Stomach (tissue), 9 donors: ENCODE results near the gene PEPD. TPM values are rescaled to one million over a fixed set of nuclear protein-coding genes. Genes with fewer than 3 reads are reported as not detected.

Source experiments
- DNase-seq, 2 donors: peaks; one replicate each; pipeline versions ENCODE4 v3.0.0 to v3.0.0-alpha.2; 2013 to 2019
- H3K27ac ChIP-seq, 5 donors: fragments of 200-600 bp in 4 of 5; sonication (generic) in 4 of 5; one replicate each; pipeline ENCODE4 v1.5.1; 2013 to 2019; ENCODE audit warnings: mild to moderate bottlenecking in 1 of 5, moderate library complexity in 1 of 5
- H3K27me3 ChIP-seq, 3 donors: fragments of 200-600 bp; sonication (generic); one replicate each; pipeline ENCODE4 v1.5.1; 2017 to 2019; ENCODE audit warnings: mixed run types in 1 of 3
- H3K36me3 ChIP-seq, 4 donors: fragments of 200-600 bp; sonication (generic); 1 replicate in 3 of 4; 2 replicates in 1 of 4; pipeline ENCODE4 v1.5.1; 2016 to 2019
- H3K4me1 ChIP-seq, 4 donors: fragments of 200-600 bp; sonication (generic); one replicate each; pipeline ENCODE4 v1.5.1; 2016 to 2019
- H3K4me3 ChIP-seq, 4 donors: fragments of 200-600 bp; sonication (generic) in 3 of 4; one replicate each; pipeline ENCODE4 v1.5.1; 2016 to 2019; ENCODE audit warnings: mild to moderate bottlenecking in 1 of 4
- H3K9me3 ChIP-seq, 4 donors: fragments of 200-600 bp; sonication (generic); one replicate each; pipeline ENCODE4 v1.5.1; 2016 to 2019
- CTCF ChIP-seq, 7 experiments: fragments of 450-650 bp in 4 of 7; fragments of 200-600 bp in 3 of 7; sonication (generic) in 3 of 7; IDR thresholded peaks; one replicate each; pipeline ENCODE4 v1.5.1; 2016 to 2019; ENCODE audit warnings: antibody characterized with exemption in 7 of 7, control low read depth in 2 of 7, mild to moderate bottlenecking in 1 of 7
- EP300 ChIP-seq: sonication (generic); formaldehyde crosslinking; IDR thresholded peaks from one replicate; pipeline ENCODE4 v1.6.1; 2017; ENCODE audit warnings: antibody characterized with exemption
- POLR2A ChIP-seq, 4 donors: fragments of 450-650 bp; IDR thresholded peaks; one replicate each; pipeline ENCODE4 v1.6.1; 2016; ENCODE audit warnings: antibody characterized with exemption in 4 of 4, control low read depth in 2 of 4, mild to moderate bottlenecking in 1 of 4, moderate library complexity in 1 of 4
- POLR2AphosphoS5 ChIP-seq, 3 donors: sonication (generic); formaldehyde crosslinking; IDR thresholded peaks; one replicate each; pipeline ENCODE4 v1.6.1; 2016; ENCODE audit warnings: antibody characterized with exemption in 3 of 3
- WGBS, 5 donors: extraction: QIAGEN DNeasy Blood & Tissue Kit in 3 of 5; methylation state at CpG; one replicate each; pipeline versions ENCODE4 v1.1.5 to v1.1.7; 2013 to 2018; 5-methylcytosine and 5-hydroxymethylcytosine counted together
- intact Hi-C: fragments of 100-400 bp; cut with DNase I; formaldehyde crosslinking; loops from one replicate; pipeline ENCODE4 v1.15.1; 2023; ENCODE audit warnings: low total_unique reads
- polyA plus RNA-seq, 3 donors: library from polyadenylated mRNA; stranded (reverse); fragments of 200-250 nt; gene quantifications; one replicate each; pipeline ENCODE4 v1.2.3, GENCODE V29; 2013
- total RNA-seq, 5 donors: library from RNA; depleted of rRNA; stranded (reverse); fragments of >200 nt; gene quantifications; one replicate each; pipeline versions ENCODE4 v1.1.0 to v1.2.3, GENCODE V29; 2014 to 2016
- donor health status: healthy with polysubstance abuse.
- donor health status: Bipolar disorder and iron deficiency.
- donor health status: healthy.

PEPD gene
- total and polyA plus RNA-seq, 8 donors, result 8.8 to 99.4 (median 42.7) TPM

GRCh38 chr19:33421368-33421767 lies 100.2 kb downstream of the PEPD start:
- Histone ChIP-seq H3K27me3 (no peaks in the 10 kb centered on the region), H3K36me3 (peaks cover 0 to 14% (median 2%) of the 10 kb centered on the region in 4 donors), H3K9me3 (no peaks in the 10 kb centered on the region), H3K27ac (no peak overlapping the region), H3K4me1 (peaks cover 0 to 8% (median 4%) of the 10 kb centered on the region in 4 donors), H3K4me3 (no peak overlapping the region)
- 93 to 98% (median 98%) methylated on average over 7 of the region's 7 CpGs for WGBS, 5 donors
- no peak for DNase-seq
- intact Hi-C loops, result no loop called here
- no peak for TF ChIP-seq CTCF (IDR thresholded peaks at IDR 0.05)
- no peak for TF ChIP-seq EP300
- TF ChIP-seq POLR2A (IDR thresholded peaks at IDR 0.05), result no peak

DNA sequence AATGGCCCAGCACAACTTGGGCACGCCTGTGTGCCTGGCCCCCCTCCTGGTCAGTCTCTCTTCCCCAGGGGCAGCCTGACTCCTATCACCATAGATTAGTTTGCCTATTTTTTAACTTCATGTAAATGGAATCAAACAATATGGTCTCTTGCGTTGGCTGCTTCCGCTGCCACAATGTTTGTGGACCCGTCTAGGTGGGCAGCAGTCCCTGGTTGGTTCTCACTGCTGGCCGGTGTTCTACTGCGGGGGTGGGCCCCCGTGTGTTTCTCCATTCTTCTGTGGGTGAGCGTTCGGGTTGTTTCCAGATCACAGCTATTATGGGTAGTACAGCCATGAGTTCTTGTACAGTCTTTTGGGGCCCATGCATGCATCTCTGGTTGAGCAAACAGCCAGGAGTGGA lies 100.8 kb downstream of the PEPD start:
- DNase-seq, result no peak
- H3K36me3 ChIP-seq, result peaks cover 0 to 14% (median 2%) of the 10 kb centered on the region in 4 donors
- 85 to 94% (median 92%) methylated on average over 9 of the region's 9 CpGs for WGBS, 5 donors
- no peak overlapping the region for H3K4me3 ChIP-seq
- no peak for TF ChIP-seq POLR2AphosphoS5 (IDR thresholded peaks at IDR 0.05)
- TF ChIP-seq EP300, result no peak
- TF ChIP-seq POLR2A (IDR thresholded peaks at IDR 0.05), result no peak
- H3K27me3 ChIP-seq, result no peaks in the 10 kb centered on the region
- H3K27ac ChIP-seq, result no peak overlapping the region
- H3K4me1 ChIP-seq, result peaks cover 0 to 10% (median 6%) of the 10 kb centered on the region in 4 donors
- H3K9me3 ChIP-seq, result no peaks in the 10 kb centered on the region
- intact Hi-C loops, result no loop called here

DNA sequence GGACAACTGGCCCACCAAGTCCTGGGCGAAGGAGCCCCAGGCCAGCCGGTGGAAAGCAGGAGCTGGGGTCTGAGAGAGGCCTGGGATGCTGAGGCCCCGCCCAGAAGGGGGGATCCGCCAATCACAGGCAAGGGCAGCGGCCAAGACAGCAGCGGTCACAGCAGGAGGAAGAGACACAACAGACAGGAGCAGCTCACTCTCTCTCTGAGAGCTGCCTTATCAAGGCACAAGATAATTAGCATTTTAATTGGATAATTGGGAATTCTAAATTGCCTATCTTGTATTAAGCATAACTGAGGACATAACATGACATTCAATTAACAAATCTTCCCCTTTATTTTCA lies 101.8 kb downstream of the PEPD start:
- Histone ChIP-seq H3K27ac (no peak overlapping the region), H3K4me3 (no peak overlapping the region), H3K4me1 (peaks cover 0 to 10% (median 6%) of the 10 kb centered on the region in 4 donors), H3K9me3 (no peaks in the 10 kb centered on the region), H3K36me3 (peaks cover 0 to 14% (median 2%) of the 10 kb centered on the region in 4 donors), H3K27me3 (no peaks in the 10 kb centered on the region)
- DNase-seq, result no peak
- intact Hi-C loops, result no loop called here
- TF ChIP-seq POLR2AphosphoS5 (IDR thresholded peaks at IDR 0.05) (no peak), EP300 (no peak), CTCF (IDR thresholded peaks at IDR 0.05) (no peak), POLR2A (IDR thresholded peaks at IDR 0.05) (no peak)
- WGBS, 5 donors, result 45 to 70% (median 61%) methylated on average over 6 of the region's 6 CpGs

GRCh38 chr19:33418871-33419787 lies 102.5 kb downstream of the PEPD start:
- Histone ChIP-seq H3K27me3 (no peaks in the 10 kb centered on the region), H3K4me1 (peaks cover 0 to 10% (median 6%) of the 10 kb centered on the region in 4 donors), H3K36me3 (peaks cover 0 to 7% (median under 1%) of the 10 kb centered on the region in 4 donors), H3K27ac (no peak overlapping the region), H3K9me3 (no peaks in the 10 kb centered on the region), H3K4me3 (no peak overlapping the region)
- intact Hi-C loops, result no loop called here
- no peak for DNase-seq
- TF ChIP-seq CTCF (IDR thresholded peaks at IDR 0.05), result no peak
- TF ChIP-seq POLR2AphosphoS5 (IDR thresholded peaks at IDR 0.05), result no peak
- TF ChIP-seq EP300, result no peak
- TF ChIP-seq POLR2A (IDR thresholded peaks at IDR 0.05), result no peak
- whole genome bisulfite sequencing, 5 donors, result 86 to 92% (median 91%) methylated on average over 20 of the region's 20 CpGs

GRCh38 chr19:33418461-33418860 lies 103.1 kb downstream of the PEPD start:
- 89 to 97% (median 90%) methylated on average over 5 to 12 of the region's 12 CpGs for WGBS, 5 donors
- TF ChIP-seq POLR2A (IDR thresholded peaks at IDR 0.05) (no peak), CTCF (IDR thresholded peaks at IDR 0.05) (no peak), EP300 (no peak), POLR2AphosphoS5 (IDR thresholded peaks at IDR 0.05) (no peak)
- no peak for DNase-seq
- intact Hi-C loops, result no loop called here
- Histone ChIP-seq H3K27me3 (no peaks in the 10 kb centered on the region), H3K4me3 (no peak overlapping the region), H3K9me3 (no peaks in the 10 kb centered on the region), H3K36me3 (peaks cover 0 to 6% (median 0%) of the 10 kb centered on the region in 4 donors), H3K4me1 (peaks cover 0 to 10% (median 6%) of the 10 kb centered on the region in 4 donors), H3K27ac (no peak overlapping the region)
